GM18867 (cell line): ENCODE results near the gene FRAS1.
"Not testable (repeated sequence)": the region's sequence is repeated elsewhere in the genome, so short reads cannot be mapped to it uniquely, and the experiment has no call there.

Experiments
- ATAC-seq: cut with Tn5 transposase; IDR thresholded peaks from one replicate; pipeline ENCODE4 v1.9.1; 2021; ENCODE audit warnings: mild to moderate bottlenecking, moderate library complexity; ENCODE audit not compliant: unreplicated experiment

The FRAS1 gene

GRCh38 chr4:78210694-78211410 is 153.7 kb downstream of the FRAS1 start:
- ATAC-seq, result no peak

- ATAC-seq, result no peak
These were observed 156.1 kb downstream of the FRAS1 start for GRCh38 chr4:78213218-78213617.

GRCh38 chr4:78214078-78214477 is 157.0 kb downstream of the FRAS1 start:
- no peak for ATAC-seq

GRCh38 chr4:78217557-78217956 is 160.4 kb downstream of the FRAS1 start:
- no peak for ATAC-seq

GRCh38 chr4:78218260-78218659 is 161.1 kb downstream of the FRAS1 start:
- ATAC-seq, result no peak

GRCh38 chr4:78219825-78220224 is 162.7 kb downstream of the FRAS1 start:
- no peak for ATAC-seq

- ATAC-seq, result no peak
These were observed 163.2 kb downstream of the FRAS1 start for GRCh38 chr4:78220283-78220682.

- ATAC-seq, result no peak
These were observed 165.6 kb downstream of the FRAS1 start for GRCh38 chr4:78222575-78223186.

GRCh38 chr4:78225236-78225635 is 168.1 kb downstream of the FRAS1 start:
- no peak for ATAC-seq

- no peak for ATAC-seq
These were observed 169.2 kb downstream of the FRAS1 start for GRCh38 chr4:78226279-78226678.

GRCh38 chr4:78227411-78228057 is 170.4 kb downstream of the FRAS1 start:
- ATAC-seq, result no peak

- no peak for ATAC-seq
These were observed 178.7 kb downstream of the FRAS1 start for GRCh38 chr4:78235800-78236199.

- no peak for ATAC-seq
These were observed 180.2 kb downstream of the FRAS1 start for GRCh38 chr4:78237360-78237759.

GRCh38 chr4:78242071-78242470 is 184.9 kb downstream of the FRAS1 start:
- ATAC-seq, result no peak

- no peak for ATAC-seq
These were observed 187.8 kb downstream of the FRAS1 start for GRCh38 chr4:78244705-78245485.

GRCh38 chr4:78247536-78248285 is 190.6 kb downstream of the FRAS1 start:
- no peak for ATAC-seq

- ATAC-seq, result no peak
These were observed 193.4 kb downstream of the FRAS1 start for GRCh38 chr4:78250500-78250899.

GRCh38 chr4:78252773-78253172 is 195.7 kb downstream of the FRAS1 start:
- not testable (repeated sequence) for ATAC-seq

GRCh38 chr4:78254893-78255292 is 197.8 kb downstream of the FRAS1 start:
- no peak for ATAC-seq

GRCh38 chr4:78265006-78265405 is 207.9 kb downstream of the FRAS1 start:
- ATAC-seq, result no peak

- ATAC-seq, result no peak
These were observed 210.7 kb downstream of the FRAS1 start for GRCh38 chr4:78267790-78268189.
